Midbrain (tissue), 1 donor: ENCODE data around the gene GAREM1.

Source experiments
- DNase-seq: peaks from one replicate; lab custom pipeline; 2025; lab: John Stamatoyannopoulos, UW

The GAREM1 gene

GRCh38 chr18:32459361-32460101 is 11.2 kb downstream of the GAREM1 start:
- DNase-seq, result no peak

- DNase-seq, result no peak
Observed at GRCh38 chr18:32455361-32455760, 15.3 kb downstream of the GAREM1 start.

DNA sequence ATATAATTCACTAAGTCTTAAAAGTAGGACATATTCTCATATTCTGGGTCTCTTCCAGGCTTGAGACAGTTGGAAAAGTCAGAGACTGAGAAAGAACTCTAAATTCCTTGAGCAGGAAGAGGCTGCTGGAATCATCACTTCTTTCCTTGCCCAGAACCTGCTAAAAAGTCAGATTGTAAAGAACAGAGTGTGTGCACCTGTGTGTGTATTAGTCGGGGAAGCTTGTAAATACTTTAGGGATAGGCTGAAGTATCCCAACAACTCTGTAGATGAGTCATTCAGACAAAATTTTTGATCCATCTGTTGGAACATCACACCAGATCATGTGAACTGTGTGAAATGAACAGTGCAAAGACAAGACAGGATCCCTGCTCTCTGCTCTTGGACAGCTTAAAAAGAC is 16.1 kb downstream of the GAREM1 start:
- DNase-seq, result no peak

GRCh38 chr18:32450874-32451273 is 19.8 kb downstream of the GAREM1 start:
- no peak for DNase-seq

DNA sequence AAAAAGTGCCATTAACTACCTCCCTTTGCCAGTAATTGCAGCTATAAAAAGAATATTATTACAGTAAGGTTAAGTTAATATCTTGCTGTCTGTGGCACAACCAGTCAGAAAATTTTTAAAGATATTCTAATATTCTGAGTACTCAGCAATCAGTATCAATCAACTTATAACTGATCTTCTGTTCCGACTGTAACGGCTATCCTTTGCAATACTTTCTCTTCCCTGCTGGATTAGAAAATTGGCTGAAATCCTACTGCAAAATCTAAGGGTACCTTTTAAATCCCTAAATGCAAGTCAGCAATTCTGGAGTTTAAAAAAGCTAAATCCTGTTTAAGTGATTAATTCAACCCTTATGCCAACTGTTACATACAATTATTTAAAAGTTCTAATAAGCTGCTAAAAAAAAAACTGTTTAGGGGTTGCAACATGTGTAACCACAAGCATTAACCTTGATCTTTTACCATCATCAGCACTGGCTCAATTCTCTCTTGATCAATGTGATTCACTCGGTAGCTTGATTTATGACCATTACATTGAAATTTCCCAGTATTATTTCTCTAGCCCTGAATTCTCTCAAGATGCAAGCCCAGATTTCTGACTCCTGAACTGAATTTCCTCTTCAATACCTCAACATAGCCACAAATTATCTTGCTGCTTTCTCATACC is 20.5 kb downstream of the GAREM1 start:
- no peak for DNase-seq

DNA sequence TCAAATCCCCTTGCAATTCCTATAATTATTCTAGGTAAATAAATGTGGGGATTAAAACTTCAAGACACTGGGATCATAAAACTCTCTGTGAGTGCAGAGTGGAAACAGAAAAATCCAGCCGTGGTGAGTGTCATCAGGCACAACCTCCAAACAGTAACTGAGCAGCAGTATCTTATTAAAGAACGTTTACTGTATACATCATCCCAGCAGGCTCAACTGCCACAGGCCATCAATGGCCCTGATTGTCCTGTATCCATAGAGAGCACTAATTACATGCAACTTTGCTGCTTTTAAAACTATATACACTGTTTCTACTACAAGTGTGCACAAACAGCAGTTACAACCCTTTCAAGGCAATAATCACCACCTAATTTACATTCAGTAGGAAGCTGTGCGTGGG is 23.9 kb downstream of the GAREM1 start:
- no peak for DNase-seq

DNA sequence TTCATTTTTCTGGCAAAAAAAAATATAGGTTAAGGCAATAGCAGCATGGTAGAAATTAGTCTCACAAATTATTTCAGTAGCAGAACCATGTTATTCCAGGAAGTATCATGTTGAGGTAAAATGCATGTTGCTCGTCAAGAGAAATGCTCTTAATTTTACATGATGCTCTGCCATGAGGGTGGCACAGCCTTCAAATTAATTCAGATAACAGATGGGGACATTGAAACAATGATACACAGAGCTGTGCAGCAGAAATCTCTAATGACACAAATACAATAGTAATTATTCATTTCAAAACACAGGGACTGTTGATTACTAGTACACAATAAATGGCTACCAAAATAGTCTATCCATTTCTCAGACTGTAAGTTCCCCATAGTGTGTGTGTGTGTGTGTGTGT is 24.8 kb downstream of the GAREM1 start:
- DNase-seq, result peak; percentile 33

DNA sequence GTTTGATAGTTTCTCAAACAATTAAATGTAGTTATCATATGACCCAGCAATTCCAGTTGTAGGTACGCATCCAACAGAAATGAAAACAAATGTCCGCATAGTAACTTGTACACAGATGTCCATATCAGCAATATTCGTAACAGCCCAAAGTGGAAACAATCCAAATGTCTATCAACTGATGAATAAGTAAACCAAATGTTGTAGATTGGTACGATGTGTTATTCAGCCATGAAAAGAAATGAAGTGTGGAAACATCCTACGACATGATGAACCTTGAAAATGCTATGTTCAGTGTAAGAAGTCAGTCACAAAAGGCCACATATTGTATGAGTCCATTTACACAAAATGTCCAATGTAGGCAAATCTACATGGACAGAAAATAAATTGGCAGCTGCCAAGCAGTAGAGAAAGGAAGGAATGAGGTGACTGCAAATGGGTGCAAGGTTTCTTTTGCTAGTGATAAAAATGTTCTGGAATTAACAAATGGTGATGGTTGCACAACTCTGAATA is 26.9 kb downstream of the GAREM1 start:
- DNase-seq, result no peak

DNA sequence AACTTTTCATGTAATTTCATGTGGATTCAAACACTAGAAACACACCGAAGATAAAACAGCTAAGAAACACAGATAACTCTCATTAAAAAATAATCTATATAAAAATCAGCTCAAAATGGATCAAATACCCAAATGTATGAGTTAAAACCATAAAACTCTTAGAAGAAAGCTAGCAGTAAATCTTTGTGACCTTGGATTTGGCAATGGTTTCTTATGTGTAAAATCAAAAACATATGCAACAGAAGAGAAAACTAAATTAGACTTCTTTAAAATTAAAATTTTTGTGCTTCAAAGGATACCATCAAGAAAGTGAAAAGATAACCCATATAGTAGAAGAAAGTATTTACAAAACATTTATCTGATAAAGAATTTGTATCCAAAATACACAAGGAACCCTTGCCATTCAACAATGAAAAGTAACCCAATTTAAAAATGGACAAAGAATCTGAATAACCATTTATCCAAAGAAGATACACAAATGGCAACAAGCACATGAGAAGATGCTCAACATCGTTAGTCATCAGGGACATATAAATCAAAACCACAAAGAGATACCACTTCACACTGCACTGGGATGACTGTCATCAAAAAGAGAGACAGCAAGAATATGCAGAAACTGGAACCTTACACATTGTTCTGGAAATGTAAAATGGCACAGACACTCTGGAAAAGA is 27.5 kb downstream of the GAREM1 start:
- no peak for DNase-seq

DNA sequence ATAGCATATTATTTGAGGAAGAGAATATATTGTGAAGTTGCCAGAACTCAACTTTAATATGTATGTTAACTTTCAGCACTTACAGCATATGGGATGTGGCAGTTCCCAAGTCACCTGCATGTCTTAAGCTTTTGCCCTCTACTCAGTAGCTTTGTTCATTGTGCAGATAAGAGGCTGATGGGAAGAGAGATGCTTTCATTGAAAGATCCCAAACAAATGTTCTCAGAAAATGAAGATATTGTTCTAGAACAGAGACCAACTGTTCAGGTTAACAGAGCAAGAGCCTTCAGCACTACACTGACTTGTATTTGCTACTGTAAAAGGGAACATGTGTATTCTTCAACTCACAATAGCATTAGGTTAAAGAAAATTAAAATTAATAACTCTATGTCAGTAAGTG is 28.1 kb downstream of the GAREM1 start:
- peak; percentile 69 for DNase-seq

DNA sequence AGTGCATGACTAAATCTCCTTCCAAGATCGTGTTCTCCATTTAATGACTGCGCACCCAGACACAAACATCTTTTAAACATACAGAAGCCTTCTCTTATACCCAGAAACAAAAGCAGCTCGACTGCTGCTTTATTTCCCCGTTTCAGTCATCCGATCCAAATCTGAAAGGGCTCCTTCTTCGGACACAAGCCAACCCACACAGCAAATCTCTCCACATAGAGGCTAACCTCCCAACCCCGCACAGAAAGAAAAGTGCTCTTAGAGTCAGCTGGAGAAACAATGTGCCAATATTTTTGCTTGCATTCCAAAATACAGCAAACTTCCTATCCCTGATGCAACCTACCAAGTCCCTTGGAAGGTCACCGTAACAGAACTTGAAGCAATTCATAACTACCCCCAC is 29.1 kb downstream of the GAREM1 start:
- peak; percentile 40 for DNase-seq

- no peak for DNase-seq
Observed at GRCh38 chr18:32440518-32440917, 30.2 kb downstream of the GAREM1 start.

GRCh38 chr18:32439802-32440201 is 30.9 kb downstream of the GAREM1 start:
- peak; percentile 53 for DNase-seq

DNA sequence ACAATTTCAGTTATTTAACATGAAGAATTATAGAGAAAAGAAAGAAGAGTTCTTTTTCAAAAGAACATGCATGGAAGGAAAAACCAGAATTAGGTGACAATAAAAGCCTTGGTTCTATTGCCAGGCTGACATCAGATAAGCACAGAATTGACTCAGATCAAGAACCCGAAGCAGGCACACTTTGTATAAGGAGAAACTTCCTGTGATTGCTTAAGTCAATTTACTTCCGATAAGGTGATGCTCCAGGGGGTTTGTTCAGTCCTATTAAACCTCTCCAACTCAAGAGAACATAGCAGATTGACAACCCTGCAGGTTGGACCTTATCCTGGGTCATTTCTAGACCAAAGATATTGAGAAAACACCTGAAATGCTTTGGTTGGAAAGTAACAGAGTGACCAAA is 31.4 kb downstream of the GAREM1 start:
- DNase-seq, result no peak

DNA sequence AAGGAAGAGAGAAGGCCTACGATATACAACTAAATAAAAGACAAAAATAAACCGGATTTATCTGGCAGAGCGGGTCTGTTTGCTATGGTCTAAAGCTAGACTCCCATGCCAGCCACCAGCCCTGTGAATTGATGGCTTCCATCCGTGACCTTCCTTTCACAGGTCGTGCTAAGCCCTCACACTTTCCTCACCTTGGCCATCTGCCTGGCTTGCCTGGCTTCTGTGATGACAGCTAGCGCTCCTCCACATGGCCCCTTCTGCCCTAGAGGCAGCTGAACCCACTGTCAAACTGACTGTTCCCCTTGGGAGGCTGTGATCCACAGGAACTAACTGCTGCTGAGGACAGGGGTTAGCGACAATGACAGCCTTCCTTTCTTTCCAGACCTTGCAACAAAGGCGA is 32.5 kb downstream of the GAREM1 start:
- DNase-seq, result no peak

GRCh38 chr18:32437100-32437834 is 33.4 kb downstream of the GAREM1 start:
- no peak for DNase-seq

- no peak for DNase-seq
Observed at GRCh38 chr18:32435631-32436500, 34.8 kb downstream of the GAREM1 start.

GRCh38 chr18:32431753-32432152 is 38.9 kb downstream of the GAREM1 start:
- DNase-seq, result no peak

DNA sequence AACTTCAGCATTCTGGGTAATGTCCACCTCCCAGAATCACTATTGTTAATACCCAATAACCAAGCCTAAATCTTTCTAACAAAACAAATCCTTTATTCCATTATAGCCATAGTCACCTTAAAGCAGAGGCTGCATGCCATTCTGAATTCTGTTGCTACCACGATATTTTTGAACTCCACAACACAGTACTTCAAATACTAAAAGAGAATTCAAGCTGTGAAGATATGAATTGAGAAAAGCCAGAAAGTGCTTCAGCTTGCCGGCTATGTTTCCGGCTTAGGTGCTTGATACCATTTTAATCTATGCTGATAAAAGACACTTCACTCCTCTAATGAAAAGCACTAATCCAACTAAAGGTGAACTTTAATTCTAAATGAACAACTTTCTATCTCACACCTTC is 41.3 kb downstream of the GAREM1 start:
- no peak for DNase-seq

- no peak for DNase-seq
Observed at GRCh38 chr18:32427084-32427900, 43.4 kb downstream of the GAREM1 start.
